HG03354 (cell line): Measurements from ENCODE around the gene PDHX.

Experiments
- ATAC-seq: cut with Tn5 transposase; IDR thresholded peaks from one replicate; pipeline ENCODE4 v1.9.1; 2021; ENCODE audit warnings: mild to moderate bottlenecking; ENCODE audit not compliant: unreplicated experiment, poor library complexity, severe bottlenecking

The PDHX gene

GRCh38 chr11:34984514-34984913 is 68.1 kb downstream of the PDHX start:
- ATAC-seq, result no peak

- ATAC-seq, result no peak
Observed at GRCh38 chr11:34986883-34987520, 70.6 kb downstream of the PDHX start.

- ATAC-seq, result no peak
Observed at GRCh38 chr11:34987617-34988016, 71.2 kb downstream of the PDHX start.

- ATAC-seq, result no peak
Observed at GRCh38 chr11:34988294-34989255, 72.2 kb downstream of the PDHX start.

- no peak for ATAC-seq
Observed at GRCh38 chr11:34990916-34991315, 74.5 kb downstream of the PDHX start.

GRCh38 chr11:34994854-34995253 is 78.4 kb downstream of the PDHX start:
- no peak for ATAC-seq

GRCh38 chr11:34996958-34997357 is 80.5 kb downstream of the PDHX start:
- no peak for ATAC-seq

- no peak for ATAC-seq
Observed at GRCh38 chr11:34997952-34998528, 81.6 kb downstream of the PDHX start.

- ATAC-seq, result no peak
Observed at GRCh38 chr11:34999453-34999852, 83.0 kb downstream of the PDHX start.

GRCh38 chr11:35003186-35003585 is 86.8 kb downstream of the PDHX start:
- ATAC-seq, result no peak

- ATAC-seq, result no peak
Observed at GRCh38 chr11:35003658-35004057, 87.2 kb downstream of the PDHX start.

GRCh38 chr11:35005141-35005780 is 88.8 kb downstream of the PDHX start:
- no peak for ATAC-seq

- peak; percentile 96 for ATAC-seq
Observed at GRCh38 chr11:35006389-35007128, 90.1 kb downstream of the PDHX start.

- ATAC-seq, result peak; percentile 57
Observed at GRCh38 chr11:35007277-35007676, 90.9 kb downstream of the PDHX start.

- ATAC-seq, result no peak
Observed at GRCh38 chr11:35009191-35009943, 92.9 kb downstream of the PDHX start.

GRCh38 chr11:35009944-35010342 is 93.5 kb downstream of the PDHX start:
- no peak for ATAC-seq

- no peak for ATAC-seq
Observed at GRCh38 chr11:35010654-35011053, 94.2 kb downstream of the PDHX start.

GRCh38 chr11:35011389-35011788 is 95.0 kb downstream of the PDHX start:
- ATAC-seq, result no peak

GRCh38 chr11:35011944-35012343 is 95.5 kb downstream of the PDHX start:
- ATAC-seq, result peak; percentile 2
